Right lobe of liver (tissue), 6 donors: ENCODE data around the gene SNX8. TPM values are rescaled to one million over a fixed set of nuclear protein-coding genes. Genes with fewer than 3 reads are reported as not detected.
A peak's percentile ranks its signal among the peaks of the same experiment; 100 is the strongest.

Experiments used
- ATAC-seq, 4 donors: fragments of 200-7000 bp; cut with Tn5 transposase; one replicate each; pipeline ENCODE4 v1.9.1; 2020; ENCODE audit warnings: mild to moderate bottlenecking in 4 of 4, moderate library complexity in 4 of 4
- DNase-seq, 3 donors: peaks; one replicate each; pipeline ENCODE4 v3.0.0-alpha.2; 2020
- H3K27ac ChIP-seq, 3 donors: fragments of 200-600 bp; one replicate each; pipeline ENCODE4 v1.8.0; 2022
- H3K27me3 ChIP-seq, 2 donors: fragments of 200-600 bp; one replicate each; pipeline ENCODE4 v1.8.0; 2022
- H3K36me3 ChIP-seq, 4 donors: fragments of 200-600 bp; sonication (generic) in 1 of 4; one replicate each; pipeline versions ENCODE4 v1.5.1 to v1.8.0; 2017 to 2022; ENCODE audit warnings: control low read depth in 1 of 4
- H3K4me1 ChIP-seq, 4 donors: fragments of 200-600 bp; sonication (generic) in 1 of 4; one replicate each; pipeline versions ENCODE4 v1.5.1 to v1.8.0; 2017 to 2022; ENCODE audit warnings: control low read depth in 1 of 4
- H3K4me3 ChIP-seq, 3 donors: fragments of 200-600 bp; one replicate each; pipeline ENCODE4 v1.8.0; 2022
- H3K9me3 ChIP-seq, 4 donors: fragments of 200-600 bp; sonication (generic) in 1 of 4; one replicate each; pipeline versions ENCODE4 v1.5.1 to v1.8.0; 2017 to 2022; ENCODE audit warnings: control low read depth in 1 of 4
- POLR2A ChIP-seq: fragments of 450-650 bp; IDR thresholded peaks from one replicate; pipeline ENCODE4 v1.6.1; 2017; ENCODE audit warnings: antibody characterized with exemption, mild to moderate bottlenecking
- WGBS: methylation state at CpG from one replicate; pipeline ENCODE4 v1.1.6; 2018; ENCODE audit warnings: low coverage, low lambda C conversion rate; ENCODE audit not compliant: insufficient coverage; ENCODE audit errors: missing lambda C conversion rate; 5-methylcytosine and 5-hydroxymethylcytosine counted together
- intact Hi-C, 2 donors: fragments of 100-400 bp; cut with DNase I; formaldehyde crosslinking; loops; one replicate each; pipeline versions ENCODE4 v1.11.2 to v1.14.1; 2022
- total RNA-seq, 6 experiments: library from RNA; depleted of rRNA in 2 of 6; stranded (reverse); fragments of >200 nt in 2 of 6; fragmentation: NEBNext Ultra II Directional in 3 of 6; extraction: Animal tissue kit (Norgen Biotek cat#: 25700) in 3 of 6; gene quantifications; one replicate each; pipeline versions ENCODE4 v1.1.0 to v1.2.4, GENCODE V29; 2016 to 2023
- TF ChIP-seq, protein P1 (sequence below), 4 donors: fragments of 200-600 bp in 3 of 4; fragments of 450-650 bp in 1 of 4; IDR thresholded peaks; one replicate each; pipeline versions ENCODE4 v1.5.1 to v1.8.0; 2016 to 2022; ENCODE audit warnings: antibody characterized with exemption in 4 of 4, mild to moderate bottlenecking in 2 of 4
- donor health status: DM: no; HTN: yes; CAD: no.
- donor health status: DM: no; HTN: no; CAD: no.
- donor health status: DM: no; HTN: no; CAD: no.
- donor health status: DM: no; HTN: yes; CAD: no.
- donor health status: DM: no; HTN: yes; CAD: no.

SNX8 gene
- total RNA-seq, 6 experiments from 2014 or later = 9.1 to 26.2 (median 13.0) TPM

DNA sequence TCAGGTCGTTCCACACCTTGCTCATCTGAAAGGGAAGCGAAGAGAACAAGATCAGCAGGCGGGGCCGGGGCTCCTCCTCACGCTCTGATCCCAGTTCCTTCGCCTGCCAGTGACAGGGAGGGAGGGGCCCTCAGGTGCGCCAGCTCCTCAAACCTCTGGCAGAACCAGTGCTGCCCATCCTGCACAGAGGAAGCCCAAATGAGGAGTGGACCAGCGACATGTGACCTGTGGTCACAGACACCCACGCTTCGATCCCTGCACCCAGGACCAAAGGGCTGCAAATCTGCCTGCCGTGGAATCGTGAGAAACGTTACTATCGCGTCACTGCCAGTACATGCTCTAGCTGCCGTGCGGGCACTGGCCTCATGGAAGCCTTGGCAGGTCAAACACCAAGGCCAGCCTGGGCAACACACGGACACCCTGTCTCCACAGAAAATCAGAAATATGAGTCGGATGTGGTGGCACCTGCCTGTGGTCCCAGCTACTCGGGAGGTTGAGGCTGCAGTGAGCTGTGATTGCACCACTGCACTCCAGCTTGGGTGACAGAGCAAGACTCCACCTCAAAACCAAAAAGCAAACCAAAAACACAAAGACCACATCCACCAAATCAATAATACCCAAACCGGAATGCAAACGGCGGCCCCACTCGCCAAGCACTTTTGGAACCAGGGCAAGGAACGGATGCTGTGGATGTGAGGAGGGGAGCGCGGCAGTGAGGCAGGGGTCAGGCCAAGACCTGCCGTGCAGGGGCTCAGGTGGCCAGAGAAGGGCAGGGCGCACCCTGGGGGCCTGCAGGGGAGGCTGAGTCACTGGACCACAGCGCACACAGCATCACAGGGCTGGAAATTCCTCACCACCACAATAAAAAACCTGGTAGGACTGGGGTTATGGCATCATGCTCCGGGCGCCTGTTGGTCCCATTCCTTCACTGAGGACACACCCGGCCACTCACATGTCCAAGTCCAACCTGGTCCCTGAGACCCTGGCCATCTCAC, 58.8 kb downstream of the SNX8 start:
- TF ChIP-seq POLR2A = no peak
- TF ChIP-seq, protein P1, sequence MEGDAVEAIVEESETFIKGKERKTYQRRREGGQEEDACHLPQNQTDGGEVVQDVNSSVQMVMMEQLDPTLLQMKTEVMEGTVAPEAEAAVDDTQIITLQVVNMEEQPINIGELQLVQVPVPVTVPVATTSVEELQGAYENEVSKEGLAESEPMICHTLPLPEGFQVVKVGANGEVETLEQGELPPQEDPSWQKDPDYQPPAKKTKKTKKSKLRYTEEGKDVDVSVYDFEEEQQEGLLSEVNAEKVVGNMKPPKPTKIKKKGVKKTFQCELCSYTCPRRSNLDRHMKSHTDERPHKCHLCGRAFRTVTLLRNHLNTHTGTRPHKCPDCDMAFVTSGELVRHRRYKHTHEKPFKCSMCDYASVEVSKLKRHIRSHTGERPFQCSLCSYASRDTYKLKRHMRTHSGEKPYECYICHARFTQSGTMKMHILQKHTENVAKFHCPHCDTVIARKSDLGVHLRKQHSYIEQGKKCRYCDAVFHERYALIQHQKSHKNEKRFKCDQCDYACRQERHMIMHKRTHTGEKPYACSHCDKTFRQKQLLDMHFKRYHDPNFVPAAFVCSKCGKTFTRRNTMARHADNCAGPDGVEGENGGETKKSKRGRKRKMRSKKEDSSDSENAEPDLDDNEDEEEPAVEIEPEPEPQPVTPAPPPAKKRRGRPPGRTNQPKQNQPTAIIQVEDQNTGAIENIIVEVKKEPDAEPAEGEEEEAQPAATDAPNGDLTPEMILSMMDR (IDR thresholded peaks at IDR 0.05) = no peak
- H3K9me3 ChIP-seq = no peaks in the 10 kb centered on the region
- H3K27ac ChIP-seq = no peak overlapping the region
- H3K4me1 ChIP-seq = no peaks in the 10 kb centered on the region
- H3K27me3 ChIP-seq = no peaks in the 10 kb centered on the region
- peaks cover 0 to 19% (median 0%) of the 10 kb centered on the region in 4 donors for H3K36me3 ChIP-seq
- ATAC-seq (no peak), DNase-seq (peak in 1 of 3 donors; percentile 46)
- intact Hi-C loops = no loop called here
- 100% methylated on average over 1 of the region's 33 CpGs for WGBS
- no peak overlapping the region for H3K4me3 ChIP-seq

DNA sequence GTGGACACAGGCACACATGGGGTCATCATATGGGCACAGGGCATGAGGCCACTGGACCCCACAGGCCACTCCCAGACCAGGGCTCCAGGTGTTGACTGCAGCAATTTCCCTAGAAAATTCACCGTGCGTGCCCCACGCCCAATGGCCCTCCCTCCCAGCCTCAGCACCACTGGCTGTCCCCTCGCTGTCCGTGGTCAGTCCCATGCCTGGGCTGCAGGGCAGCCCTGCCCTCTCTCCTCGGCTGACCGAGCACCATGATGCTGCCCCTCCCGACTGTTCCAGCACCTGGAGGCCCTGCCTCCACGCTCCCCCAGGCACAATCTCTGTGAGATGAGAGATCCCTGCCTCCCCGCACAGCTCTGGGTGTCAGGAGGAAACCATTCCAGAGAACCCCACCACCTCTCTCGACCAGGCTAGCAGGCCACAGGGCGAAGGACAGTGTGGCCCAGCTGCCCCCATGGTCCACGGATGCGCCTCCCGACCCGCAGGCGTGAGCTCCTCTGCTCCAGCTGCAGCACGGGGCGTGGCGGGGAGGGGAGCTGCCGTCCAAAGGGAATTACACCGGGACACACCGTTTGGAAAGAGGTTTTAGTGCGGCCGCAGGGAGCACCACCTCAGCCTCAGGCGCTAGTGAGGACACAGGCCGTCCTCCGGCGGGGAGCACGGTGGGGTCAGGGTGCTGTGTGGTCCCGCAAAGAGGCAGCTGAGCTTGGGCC, 59.7 kb downstream of the SNX8 start:
- H3K4me1 ChIP-seq = no peaks in the 10 kb centered on the region
- WGBS = 88% methylated on average over 5 of the region's 31 CpGs
- TF ChIP-seq, protein P1 (IDR thresholded peaks at IDR 0.05) = no peak
- TF ChIP-seq POLR2A = no peak
- H3K4me3 ChIP-seq = no peak overlapping the region
- DNase-seq (peak in 1 of 3 donors; percentile 44), ATAC-seq (no peak)
- intact Hi-C loops = no loop called here
- H3K27ac ChIP-seq = no peak overlapping the region
- no peaks in the 10 kb centered on the region for H3K27me3 ChIP-seq
- peaks cover 0 to 19% (median 0%) of the 10 kb centered on the region in 4 donors for H3K36me3 ChIP-seq
- no peaks in the 10 kb centered on the region for H3K9me3 ChIP-seq

DNA sequence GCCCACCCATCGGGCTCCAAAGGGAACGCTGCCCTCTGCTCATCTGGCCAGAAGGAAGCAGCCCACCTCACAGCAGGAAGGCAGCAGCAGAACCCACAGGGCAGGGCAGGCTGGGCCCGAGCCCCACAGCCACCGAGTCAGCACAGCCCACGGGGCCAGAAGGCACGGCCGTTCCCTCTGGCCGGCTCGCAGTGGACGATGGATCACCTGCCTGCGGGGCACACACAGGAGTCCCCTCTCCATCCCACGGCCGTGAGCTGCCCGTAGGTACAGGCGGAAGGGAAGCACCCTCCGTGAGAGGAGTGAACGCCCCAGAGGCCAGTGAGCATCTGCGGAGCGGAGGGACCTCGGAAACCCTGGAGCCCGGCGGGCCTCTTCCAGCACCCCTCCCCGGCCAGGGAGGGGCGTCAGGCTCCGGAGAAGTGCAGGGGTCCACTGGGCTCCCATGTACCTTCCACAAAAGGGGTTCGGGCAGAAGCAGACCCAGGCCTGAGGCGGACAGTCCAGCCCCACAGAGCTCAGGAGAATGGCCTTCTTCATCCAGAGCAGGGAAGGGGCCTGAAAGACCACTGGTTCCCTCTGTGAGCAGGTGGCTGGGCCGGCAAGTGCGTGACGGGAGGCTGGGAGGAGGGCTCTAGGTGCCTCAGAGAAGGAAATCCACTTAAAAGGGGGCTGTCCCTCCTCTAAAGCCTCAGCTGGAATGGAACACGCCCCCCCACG, 60.6 kb downstream of the SNX8 start:
- Histone ChIP-seq H3K27me3 (no peaks in the 10 kb centered on the region), H3K36me3 (peaks cover 0 to 19% (median 0%) of the 10 kb centered on the region in 4 donors), H3K27ac (no peak overlapping the region), H3K4me3 (no peak overlapping the region), H3K9me3 (no peaks in the 10 kb centered on the region), H3K4me1 (no peaks in the 10 kb centered on the region)
- intact Hi-C loops = no loop called here
- TF ChIP-seq, protein P1 (IDR thresholded peaks at IDR 0.05) = no peak
- no peak for TF ChIP-seq POLR2A
- WGBS = 94% methylated on average over 3 of the region's 32 CpGs
- ATAC-seq (no peak), DNase-seq (peak in 1 of 3 donors; percentile 49)

DNA sequence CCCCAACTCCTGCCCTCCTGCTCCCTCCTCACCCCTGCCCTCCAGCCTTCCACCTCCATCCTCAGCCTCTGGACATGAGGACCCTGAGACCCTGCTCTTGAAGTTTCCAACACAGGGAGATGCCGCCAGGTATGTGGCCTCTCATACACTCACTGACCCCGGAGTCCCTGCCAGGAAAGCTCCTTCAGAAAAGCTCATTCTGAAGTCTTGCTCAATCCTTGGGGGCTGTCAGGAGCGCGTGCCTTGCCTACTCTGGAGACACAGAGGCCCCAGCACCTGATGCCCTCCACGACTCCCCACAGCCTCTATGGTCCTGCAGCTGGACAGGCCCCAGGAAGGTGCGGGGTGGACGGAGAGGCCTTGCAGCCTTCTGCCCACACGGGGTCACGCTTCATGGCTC, 61.2 kb downstream of the SNX8 start:
- 100% methylated on average over 1 of the region's 9 CpGs for WGBS
- peaks cover 0 to 19% (median 0%) of the 10 kb centered on the region in 4 donors for H3K36me3 ChIP-seq
- no peak for ATAC-seq
- TF ChIP-seq, protein P1 (IDR thresholded peaks at IDR 0.05) = no peak
- TF ChIP-seq POLR2A = no peak
- no peak overlapping the region for H3K27ac ChIP-seq
- DNase-seq = no peak
- intact Hi-C loops = no loop called here
- no peak overlapping the region for H3K4me3 ChIP-seq
- H3K9me3 ChIP-seq = no peaks in the 10 kb centered on the region
- no peaks in the 10 kb centered on the region for H3K27me3 ChIP-seq
- no peaks in the 10 kb centered on the region for H3K4me1 ChIP-seq
